HG03439 (cell line): ENCODE results near the gene ZBBX.
"Not testable (repeated sequence)": the region's sequence is repeated elsewhere in the genome, so short reads cannot be mapped to it uniquely, and the experiment has no call there.

Experiments used
- ATAC-seq: cut with Tn5 transposase; IDR thresholded peaks from one replicate; pipeline ENCODE4 v1.9.1; 2021; ENCODE audit warnings: mild to moderate bottlenecking, moderate library complexity; ENCODE audit not compliant: unreplicated experiment

Gene ZBBX

GRCh38 chr3:167380004-167380689 lies at the start of gene ZBBX:
Gene ZBBX (minus strand): TSS chr3:167380297. CDS start chr3:167372901, 7,396 bp downstream.
- peak; percentile 100 for ATAC-seq

GRCh38 chr3:167426962-167427361 lies 46.9 kb upstream of the ZBBX start:
- ATAC-seq, result not testable (repeated sequence)

- not testable (repeated sequence) for ATAC-seq
These were observed 42.3 kb upstream of the ZBBX start for GRCh38 chr3:167422396-167422795.

GRCh38 chr3:167409611-167410010 lies 29.5 kb upstream of the ZBBX start:
- no peak for ATAC-seq

- no peak for ATAC-seq
These were observed 26.9 kb upstream of the ZBBX start for GRCh38 chr3:167406876-167407492.

GRCh38 chr3:167397826-167398225 lies 17.7 kb upstream of the ZBBX start:
- ATAC-seq, result no peak

- ATAC-seq, result no peak
These were observed 16.0 kb upstream of the ZBBX start for GRCh38 chr3:167396075-167396474.

- no peak for ATAC-seq
These were observed 13.9 kb upstream of the ZBBX start for GRCh38 chr3:167394003-167394402.

- no peak for ATAC-seq
These were observed 2.1 kb upstream of the ZBBX start for GRCh38 chr3:167382155-167382554.

GRCh38 chr3:167375478-167375877 lies 4.6 kb downstream of the ZBBX start:
- no peak for ATAC-seq

GRCh38 chr3:167372138-167372537 lies 8.0 kb downstream of the ZBBX start:
- ATAC-seq, result no peak

- ATAC-seq, result no peak
These were observed 18.1 kb downstream of the ZBBX start for GRCh38 chr3:167361948-167362347.

GRCh38 chr3:167361306-167361705 lies 18.8 kb downstream of the ZBBX start:
- no peak for ATAC-seq

- ATAC-seq, result no peak
These were observed 24.7 kb downstream of the ZBBX start for GRCh38 chr3:167355446-167355845.

- ATAC-seq, result no peak
These were observed 25.3 kb downstream of the ZBBX start for GRCh38 chr3:167354751-167355150.

GRCh38 chr3:167350245-167350862 lies 29.7 kb downstream of the ZBBX start:
- no peak for ATAC-seq

- no peak for ATAC-seq
These were observed 33.9 kb downstream of the ZBBX start for GRCh38 chr3:167346171-167346570.

- ATAC-seq, result no peak
These were observed 48.9 kb downstream of the ZBBX start for GRCh38 chr3:167330993-167331785.

GRCh38 chr3:167323572-167323971 lies 56.5 kb downstream of the ZBBX start:
- no peak for ATAC-seq

- ATAC-seq, result no peak
These were observed 61.0 kb downstream of the ZBBX start for GRCh38 chr3:167318996-167319615.

- no peak for ATAC-seq
These were observed 61.8 kb downstream of the ZBBX start for GRCh38 chr3:167318306-167318705.
